GM19372 (cell line): ENCODE results near the gene AFF3.

ENCODE experiments used
- ATAC-seq: cut with Tn5 transposase; IDR thresholded peaks from one replicate; pipeline ENCODE4 v1.9.1; 2021; ENCODE audit warnings: mild to moderate bottlenecking, low read depth, moderate library complexity; ENCODE audit not compliant: unreplicated experiment

The AFF3 gene

DNA sequence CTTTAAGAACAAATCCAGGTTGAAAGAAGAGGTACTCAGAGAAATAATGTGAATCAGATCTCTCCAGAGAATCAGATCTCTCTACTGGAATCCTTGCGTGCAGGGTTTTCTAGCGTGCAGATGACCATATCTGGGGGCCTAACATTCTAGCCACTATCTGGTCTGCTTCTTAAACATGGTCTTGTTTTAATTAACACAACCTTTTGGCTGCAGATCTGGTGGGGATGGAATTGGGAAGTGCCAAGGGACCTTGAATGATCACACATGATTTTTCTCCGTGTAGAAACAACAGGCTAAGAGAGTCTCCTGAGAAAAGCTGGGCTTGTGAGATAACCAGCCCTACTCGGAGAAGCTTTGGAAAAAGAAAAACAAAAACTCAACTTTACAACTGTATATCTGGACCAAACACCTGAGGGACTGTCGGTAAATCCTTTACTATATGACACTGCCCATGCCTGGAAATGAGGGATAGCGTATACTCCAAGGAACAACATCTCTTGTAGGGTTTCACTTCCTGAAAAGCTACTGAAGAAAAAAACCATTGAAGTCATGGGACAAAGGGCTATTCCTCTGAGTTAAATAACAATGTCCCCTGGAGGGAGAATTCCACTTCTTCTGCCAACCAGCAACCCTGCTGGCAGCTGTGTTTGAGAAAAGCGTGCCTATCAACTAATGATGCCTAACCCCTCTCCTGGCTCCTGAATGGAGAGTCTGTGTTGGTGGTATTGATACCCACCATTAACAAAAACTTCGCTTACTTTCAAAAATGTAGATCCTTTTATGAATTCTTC, 481.6 kb downstream of the AFF3 start:
- no peak for ATAC-seq

DNA sequence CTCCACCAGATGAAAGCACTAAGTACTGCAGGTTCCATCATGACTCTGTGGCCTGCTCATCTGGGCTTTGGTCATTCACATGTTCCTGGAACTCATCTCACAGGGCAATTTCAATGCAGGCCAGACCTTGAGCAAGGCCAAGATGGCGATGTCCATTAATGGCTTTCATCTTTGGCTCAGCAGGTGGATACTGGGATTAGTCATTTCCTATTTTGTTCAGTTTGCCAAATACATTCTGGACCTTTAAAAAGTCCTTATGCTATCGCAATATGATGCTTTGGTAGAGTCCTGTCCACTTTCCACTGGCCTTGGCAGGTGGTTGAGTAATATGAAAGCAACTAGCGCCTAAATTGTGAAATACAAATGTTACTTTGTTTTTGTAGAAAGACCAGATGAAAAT, 482.5 kb downstream of the AFF3 start:
- ATAC-seq, result no peak

DNA sequence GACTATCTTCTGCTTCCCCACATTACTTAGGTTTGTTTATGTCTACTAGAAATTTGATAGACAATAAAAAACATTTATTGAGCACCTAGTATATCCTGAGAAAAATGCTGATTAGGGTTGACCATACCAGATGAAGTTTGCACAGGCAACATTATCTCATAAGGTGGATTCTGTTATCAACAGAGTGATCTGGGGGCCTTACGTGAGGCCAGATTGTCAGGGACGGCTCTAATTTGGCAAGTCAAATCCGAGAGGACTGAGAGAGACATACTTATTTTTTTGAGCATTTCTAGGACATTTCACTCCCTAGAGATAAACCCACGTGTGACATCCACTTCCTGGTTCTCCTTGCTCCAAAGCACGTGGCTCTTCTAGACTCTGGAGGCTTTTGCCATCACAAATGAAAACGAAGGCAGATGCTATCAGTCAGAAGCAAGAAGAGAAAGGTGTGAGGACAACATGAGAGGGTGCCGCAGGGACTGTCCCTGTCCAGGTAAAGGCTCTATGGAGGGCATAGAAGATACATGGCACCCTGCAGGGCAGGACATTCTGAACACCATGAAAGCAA, 484.6 kb downstream of the AFF3 start:
- ATAC-seq, result no peak

DNA sequence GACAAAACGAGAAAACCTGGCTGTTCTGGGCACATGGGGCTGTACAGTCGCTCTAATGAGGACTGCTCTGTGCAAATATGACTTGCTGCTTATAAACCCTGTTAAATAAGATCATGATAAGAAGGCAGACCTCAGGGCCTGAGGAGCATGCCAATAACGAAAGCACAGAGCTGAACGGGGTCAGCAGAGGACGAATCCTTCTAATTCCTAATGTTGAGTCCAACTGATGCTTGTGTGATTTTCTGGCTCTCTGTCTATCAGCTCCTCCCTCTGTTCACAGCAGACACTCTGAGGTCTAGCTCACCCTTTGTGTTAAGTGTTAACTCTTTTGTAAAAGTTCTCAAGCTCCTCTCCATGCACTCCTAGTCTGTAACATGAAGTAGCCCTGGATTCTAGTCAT, 485.4 kb downstream of the AFF3 start:
- no peak for ATAC-seq

DNA sequence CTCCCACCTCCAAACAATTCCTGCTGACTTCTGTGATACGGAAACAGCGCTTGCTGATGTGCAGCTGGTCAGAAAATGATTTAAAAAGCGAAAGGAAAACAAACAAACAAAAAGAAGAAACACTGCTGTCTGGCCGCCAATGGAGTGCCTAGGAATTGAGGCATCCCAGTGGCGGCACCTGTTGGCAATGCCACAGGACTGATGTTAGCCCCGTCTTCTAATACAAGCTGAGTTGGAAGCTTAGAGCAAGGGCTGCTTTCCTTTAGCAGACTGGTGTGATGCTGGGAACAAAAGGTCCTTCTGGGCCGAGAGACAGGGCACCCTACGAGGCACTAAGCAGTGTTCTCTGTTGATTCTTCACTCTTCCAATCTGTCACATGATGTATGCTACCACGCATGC, 489.0 kb downstream of the AFF3 start:
- ATAC-seq, result no peak

DNA sequence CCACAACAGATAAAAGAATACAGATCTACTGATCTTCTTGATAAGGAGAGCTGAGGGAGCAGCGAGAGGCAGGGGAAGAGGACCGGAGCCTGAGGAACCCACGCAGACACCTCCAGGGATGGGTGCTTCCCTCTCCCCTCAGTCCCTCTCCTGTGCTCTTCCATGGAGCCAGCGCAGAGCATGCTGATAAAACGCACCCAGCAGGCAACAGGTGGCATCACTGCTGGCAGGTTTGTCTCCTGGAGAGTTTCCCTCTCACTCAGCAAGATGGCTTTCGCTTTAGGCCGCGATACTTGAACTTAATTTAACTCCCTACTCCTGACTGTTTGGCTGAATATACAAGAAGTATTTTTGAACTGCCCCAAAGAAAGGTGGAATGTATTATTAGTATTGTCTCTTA, 489.5 kb downstream of the AFF3 start:
- no peak for ATAC-seq

DNA sequence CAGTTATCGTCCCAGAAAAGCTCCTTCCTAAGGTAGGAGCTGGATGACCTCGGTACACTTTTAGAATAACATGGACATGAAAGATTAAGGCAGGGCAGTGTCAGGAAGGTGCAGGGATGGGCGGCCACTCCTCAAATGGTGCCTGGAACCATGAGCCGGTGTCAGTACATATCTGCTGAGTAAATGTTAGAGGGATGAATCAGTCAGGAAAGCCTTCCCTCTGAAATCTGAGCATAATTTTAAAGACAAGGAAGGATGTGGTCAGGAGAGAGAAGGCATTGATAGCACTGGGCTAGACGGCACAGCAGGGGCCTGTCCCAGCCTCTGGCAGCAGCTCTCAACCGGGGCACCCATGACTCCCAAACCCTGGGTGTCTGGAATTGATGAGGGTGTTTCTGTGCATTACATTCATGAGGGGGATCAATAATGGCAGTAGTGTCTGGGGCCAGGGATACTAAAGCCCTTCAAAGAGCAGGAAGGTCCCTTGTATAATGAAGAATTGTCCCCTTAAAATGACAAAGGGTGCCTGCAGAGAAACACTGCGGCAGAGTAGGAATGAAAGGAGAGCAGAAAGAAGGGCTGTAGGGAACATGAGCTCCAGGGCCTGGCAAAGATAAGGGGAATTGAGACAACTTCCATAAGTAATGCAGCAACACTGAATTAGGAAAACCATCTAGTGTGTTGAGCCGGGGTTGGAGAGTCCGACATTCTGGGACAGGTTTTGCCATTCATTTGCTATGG, 490.3 kb downstream of the AFF3 start:
- ATAC-seq, result no peak

DNA sequence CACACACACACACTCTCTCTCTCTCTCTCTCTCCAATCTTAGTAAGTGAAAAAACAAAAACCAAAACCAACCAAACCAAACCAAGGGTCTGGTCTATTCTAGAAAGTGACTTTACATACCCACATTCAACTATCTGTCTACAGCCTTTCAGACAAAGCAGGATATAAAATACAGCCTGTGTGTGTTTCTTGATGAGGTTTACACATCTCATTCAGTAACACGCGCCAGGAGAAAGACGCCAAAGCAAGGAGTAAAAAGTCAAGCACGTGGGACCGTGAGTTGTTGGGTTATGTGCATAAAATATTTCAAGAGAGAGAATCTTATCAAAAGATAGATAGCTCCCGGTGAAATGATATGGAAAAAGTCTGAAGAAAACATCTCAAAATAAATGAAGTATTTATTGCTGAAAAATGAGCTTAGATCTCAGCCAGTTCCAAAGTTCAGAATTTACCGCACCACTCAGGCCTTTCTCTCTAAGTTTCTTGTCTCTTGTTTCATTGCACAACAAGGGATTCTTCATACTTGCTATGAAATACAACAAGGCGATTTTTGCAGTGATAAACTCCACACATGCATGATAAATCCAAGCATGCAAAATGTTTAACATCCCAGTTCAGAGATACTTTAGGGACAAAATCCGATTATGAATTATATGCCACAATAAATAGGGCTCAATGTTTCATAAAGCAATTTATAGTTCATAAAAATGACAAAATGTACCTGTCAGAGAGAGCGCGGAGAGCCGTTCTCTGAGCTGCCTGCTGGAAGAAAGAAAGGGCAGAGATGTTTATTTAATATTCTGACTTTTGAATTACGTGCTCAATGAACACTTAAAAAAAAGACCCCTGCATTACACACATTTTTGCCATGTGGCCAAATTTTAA, 493.2 kb downstream of the AFF3 start:
- ATAC-seq, result no peak

DNA sequence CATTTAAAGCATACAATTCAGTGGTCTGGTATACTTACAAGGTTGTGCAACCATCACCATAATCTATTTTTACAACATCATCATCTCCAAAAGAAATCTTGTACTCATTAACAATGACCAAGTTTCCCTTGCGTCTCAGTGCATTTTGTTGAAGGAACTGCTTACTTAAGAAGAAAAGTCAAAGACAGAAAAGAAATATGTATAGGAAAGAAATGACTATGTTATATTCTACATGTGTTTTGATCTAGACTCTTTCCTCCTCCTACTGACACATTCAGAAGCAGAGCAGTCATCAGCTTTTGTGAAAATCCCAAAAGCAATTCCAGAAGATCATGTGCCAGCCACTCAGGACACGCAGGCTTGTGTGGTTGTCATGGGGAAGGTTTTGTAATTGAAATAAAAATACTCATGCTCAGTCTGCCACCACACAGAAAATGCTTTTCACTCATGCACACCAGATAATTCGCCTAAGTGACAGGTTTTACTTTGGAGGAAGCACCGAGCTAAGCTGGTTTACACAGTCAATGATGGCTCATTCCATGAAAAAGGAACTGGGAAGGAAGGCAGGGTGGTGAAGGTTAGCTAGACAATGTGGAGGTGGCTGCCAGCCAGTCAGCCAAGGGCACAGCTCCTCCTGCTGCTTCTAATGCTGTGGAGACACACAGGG, 494.1 kb downstream of the AFF3 start:
- ATAC-seq, result no peak

DNA sequence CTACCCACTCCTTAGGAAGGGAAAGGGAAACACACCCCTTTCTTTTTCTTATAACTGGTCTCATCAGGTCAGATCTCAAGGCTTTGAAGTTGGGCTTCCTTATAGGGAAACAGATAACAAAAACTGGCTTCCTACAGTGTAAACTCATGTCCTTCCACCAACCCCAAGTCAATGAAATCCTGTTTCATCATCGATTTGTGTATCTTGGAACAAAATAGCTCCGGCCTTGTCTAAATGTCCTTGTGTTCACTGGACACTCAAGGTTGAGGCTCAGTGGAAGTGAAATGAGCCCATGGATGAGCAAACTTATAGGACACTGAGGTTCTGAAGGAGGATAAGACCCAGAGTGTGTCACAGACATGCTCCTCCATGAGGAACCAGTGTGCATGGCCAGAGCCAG, 496.4 kb downstream of the AFF3 start:
- ATAC-seq, result no peak

DNA sequence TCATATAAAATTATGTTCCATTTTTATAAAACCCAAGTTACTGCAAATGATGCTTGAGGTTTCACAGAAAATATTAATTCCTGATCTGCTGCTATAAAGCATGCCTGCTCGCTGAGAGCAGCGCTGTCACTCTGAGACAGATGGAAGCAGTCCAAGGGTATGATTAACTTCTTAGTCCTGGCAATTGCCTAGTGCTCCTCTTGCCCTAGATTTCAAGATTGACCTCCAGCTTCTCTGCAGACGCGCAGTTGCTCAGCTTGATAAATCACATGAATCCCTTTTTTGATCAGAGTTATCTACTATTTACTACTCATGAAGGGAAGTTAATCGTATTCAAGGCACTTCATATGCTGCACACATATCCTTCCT, 498.0 kb downstream of the AFF3 start:
- ATAC-seq, result no peak

DNA sequence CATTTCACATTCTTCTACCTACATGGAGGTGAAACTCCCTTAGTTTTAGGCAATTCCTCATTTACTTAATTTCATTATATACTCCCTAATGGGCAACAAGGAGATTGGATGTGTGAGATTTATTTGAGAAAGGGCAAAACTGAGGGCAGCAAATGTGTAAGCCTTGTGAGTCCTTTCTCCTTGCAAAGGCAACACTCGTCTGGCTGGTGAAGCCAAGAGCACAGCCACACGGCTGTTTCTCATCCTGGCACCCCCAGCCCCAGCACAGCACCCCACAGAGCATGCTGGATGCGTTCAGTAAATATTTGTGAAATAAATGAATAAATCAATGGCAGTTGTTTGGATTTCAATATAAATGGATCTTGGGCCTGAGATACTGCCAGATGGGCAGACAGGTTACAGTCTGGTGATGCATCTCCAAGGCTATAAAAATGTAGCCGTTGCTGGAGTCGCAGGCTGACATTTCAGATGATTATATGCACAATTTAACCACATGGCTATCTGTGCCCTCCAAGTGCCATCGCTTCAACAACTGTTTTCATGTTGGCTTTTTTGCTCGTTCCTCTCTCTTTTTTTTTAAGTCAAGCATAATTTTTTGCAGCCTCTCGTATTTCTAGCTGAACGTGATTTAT, 498.5 kb downstream of the AFF3 start:
- no peak for ATAC-seq

DNA sequence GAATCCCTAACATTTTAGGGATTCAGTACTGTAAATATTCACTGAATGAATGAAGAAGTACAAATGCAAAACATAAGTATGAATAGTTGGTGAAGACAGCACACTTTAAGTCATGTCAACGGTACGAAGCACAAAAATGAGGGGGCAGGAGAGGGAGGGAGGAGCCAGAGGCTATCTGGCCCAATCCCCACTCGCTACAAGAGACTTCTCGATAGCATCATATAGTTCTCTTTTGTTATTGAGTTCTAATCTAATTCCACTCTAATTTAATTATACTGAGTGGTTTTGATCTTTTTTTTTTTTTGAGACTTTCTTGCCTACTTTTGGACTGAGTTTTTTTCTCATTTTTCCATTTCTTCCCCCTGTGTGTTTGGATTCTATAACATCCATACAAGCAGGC, 500.4 kb downstream of the AFF3 start:
- no peak for ATAC-seq

DNA sequence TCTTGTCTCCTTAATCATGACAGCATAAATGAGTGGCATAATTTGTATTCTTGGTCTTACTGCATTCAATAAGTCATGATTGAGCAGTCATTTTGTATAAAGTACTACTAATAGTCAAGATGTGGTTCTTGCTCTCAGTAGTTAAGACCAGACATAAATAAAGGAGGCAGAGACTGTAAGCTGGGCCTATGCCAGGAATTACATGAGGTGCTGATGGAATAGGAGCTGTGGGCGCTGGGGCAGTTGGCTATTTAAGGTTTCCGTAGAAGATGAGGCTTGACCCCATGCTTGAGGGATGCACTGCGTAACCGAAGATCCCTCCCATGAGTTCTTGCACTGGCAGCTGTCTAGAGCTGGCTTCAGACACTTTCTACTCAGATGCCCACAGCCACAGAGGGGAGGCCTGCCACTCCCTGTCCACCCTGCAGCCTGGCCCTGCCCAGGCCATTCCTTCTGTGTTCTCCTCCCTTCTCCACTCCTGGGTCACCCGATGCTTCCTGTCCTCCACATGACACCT, 501.7 kb downstream of the AFF3 start:
- no peak for ATAC-seq

DNA sequence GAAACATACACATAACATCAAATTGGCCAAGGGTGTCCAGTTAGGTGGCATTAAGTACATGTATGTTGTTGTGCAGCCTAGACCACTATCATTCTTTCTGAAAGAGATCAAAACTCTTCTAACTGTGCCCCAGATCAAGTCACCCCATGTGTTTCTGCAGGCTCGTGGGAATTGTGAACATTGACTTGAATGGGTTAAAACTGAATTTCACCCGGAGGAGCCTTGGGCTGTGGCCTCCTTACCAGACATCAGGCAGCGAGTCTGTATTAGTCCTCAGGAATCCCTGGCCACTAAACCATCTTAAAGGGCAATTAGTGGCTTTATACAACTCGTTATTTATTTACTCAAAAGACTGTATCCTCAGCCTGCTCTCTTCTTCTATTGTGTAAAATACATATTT, 503.6 kb downstream of the AFF3 start:
- ATAC-seq, result no peak

DNA sequence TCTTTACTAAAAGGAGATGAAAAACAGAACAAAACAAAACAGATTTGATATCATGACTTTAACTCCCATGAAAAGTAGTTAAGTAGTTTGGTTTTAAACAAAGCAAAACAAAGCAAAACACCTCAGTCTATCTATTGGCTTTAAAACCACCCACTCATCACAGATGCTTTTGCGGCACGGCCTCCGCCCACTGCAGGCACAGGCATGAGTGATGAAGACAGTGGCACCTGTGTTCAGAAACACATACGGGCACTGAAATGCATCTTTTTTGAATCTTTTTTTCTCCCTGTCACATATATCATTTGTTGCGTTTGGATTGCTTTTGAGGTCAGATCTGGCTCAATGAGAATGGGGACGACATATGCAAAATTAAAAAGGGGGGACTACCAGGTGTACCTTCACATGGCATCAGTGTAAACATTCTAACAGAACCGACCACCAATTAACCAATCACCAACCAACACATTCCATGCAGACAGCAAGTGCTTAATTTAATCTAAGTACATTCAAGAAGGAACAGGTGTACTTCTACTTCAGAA, 505.2 kb downstream of the AFF3 start:
- no peak for ATAC-seq

DNA sequence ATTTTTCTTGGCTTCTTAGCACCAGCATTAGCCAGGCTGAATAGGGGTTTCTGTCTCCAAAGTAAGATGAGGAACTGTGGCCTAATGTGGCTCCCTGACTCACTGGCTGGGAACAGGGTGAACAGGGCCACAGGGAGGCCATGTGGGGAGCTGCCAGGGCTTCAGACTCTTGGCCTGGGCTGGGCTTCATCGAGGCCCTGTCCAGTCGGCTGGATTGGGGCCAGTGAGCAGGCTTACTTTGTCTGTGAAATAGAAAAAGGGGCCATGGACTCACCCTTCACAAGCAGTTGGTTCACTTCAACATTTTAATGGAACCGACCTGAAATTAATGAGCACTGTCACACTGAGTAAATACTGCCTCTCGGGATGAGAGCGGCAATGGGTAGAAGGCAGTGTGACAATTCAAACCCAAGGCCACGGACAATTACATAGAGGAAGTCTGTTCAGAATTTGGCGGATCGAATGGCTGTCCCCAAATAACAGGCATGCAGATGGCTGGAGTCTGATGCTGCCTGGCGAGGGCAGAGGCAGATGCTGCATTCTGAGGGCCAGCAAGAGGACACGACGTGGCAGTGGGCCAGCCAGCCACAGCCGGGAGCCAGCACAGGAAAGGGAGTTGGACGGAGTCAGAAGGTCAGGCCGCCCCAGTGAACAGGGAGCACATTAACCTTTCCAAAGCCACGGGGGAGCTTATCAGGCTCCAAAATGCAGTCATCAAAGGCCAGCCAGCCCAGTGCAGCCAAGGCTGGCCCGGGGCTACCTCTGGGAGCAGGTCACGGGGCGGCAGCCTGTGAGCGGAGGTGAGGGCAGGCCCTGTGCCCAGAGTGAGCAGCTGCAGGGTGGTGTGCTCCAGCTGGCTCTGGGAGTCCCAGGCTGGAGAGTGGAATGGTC, 506.0 kb downstream of the AFF3 start:
- no peak for ATAC-seq

DNA sequence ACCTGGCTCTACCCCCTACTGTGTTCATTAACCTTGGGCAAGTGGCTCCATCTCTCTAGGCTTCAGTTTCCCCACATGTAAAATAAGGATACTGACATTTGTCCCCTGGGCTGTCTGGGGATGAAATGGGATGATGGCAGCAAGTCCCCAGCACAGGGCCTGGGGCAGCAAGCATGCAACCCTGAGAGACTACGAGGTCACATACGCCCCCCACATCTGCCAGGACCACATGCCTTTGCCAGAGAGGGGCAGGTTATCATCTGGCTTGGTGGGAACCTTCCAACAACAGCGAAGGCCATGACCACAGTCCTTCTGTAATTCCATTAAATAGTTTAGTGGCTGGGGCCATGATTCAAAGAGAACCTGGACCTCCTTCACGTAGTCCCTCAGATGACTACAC, 506.7 kb downstream of the AFF3 start:
- no peak for ATAC-seq
